ENCODE measurements around the gene MBNL2.

The MBNL2 gene

DNA sequence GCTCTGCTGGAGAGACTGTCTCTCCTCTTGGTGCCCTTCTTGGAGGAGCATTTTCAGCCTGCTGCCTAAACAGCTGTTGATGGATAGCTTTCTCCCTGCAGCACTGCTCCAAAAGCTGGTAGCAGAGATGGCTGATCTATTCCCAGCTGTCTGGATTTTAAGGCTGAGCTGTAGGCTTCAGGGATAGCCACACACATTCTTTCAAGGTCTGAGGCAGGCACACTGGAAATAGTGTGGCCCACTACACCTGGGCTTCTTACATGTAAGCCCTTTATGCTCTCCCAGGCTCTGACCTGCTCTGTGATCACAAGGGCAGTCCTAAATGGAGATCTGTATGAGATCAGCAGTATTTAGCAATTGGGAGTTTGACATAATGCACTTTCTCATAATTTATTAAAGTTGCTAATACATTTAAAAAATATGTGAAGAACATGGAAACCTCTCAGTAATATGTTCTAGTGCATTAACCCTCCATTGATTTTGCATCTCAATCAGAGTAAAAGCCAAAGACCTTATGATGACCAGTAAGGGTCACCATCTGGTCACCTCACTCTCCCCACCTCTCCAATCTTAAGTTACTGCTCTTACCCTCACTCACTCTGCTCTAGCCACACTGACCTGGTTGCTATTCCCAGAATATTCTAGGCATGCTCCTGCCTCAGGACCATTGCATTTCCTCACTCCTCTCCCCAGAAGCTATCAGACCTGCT lies 91.6 kb downstream of the MBNL2 start:
- Mint-ChIP-seq H3K36me3 (ENCODE audit: low read depth) (peaks cover 20% of the 10 kb centered on the region), H3K27ac (no peak overlapping the region), H3K9me3 (no peaks in the 10 kb centered on the region), H3K4me3 (no peak overlapping the region), H3K27me3 (ENCODE audit: low read depth) (no peaks in the 10 kb centered on the region), H3K4me1 (peaks cover 61% of the 10 kb centered on the region)
- TF ChIP-seq, protein P1, sequence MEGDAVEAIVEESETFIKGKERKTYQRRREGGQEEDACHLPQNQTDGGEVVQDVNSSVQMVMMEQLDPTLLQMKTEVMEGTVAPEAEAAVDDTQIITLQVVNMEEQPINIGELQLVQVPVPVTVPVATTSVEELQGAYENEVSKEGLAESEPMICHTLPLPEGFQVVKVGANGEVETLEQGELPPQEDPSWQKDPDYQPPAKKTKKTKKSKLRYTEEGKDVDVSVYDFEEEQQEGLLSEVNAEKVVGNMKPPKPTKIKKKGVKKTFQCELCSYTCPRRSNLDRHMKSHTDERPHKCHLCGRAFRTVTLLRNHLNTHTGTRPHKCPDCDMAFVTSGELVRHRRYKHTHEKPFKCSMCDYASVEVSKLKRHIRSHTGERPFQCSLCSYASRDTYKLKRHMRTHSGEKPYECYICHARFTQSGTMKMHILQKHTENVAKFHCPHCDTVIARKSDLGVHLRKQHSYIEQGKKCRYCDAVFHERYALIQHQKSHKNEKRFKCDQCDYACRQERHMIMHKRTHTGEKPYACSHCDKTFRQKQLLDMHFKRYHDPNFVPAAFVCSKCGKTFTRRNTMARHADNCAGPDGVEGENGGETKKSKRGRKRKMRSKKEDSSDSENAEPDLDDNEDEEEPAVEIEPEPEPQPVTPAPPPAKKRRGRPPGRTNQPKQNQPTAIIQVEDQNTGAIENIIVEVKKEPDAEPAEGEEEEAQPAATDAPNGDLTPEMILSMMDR (IDR thresholded peaks at IDR 0.05; ENCODE audit: unreplicated experiment in 3 of 3): no peak

DNA sequence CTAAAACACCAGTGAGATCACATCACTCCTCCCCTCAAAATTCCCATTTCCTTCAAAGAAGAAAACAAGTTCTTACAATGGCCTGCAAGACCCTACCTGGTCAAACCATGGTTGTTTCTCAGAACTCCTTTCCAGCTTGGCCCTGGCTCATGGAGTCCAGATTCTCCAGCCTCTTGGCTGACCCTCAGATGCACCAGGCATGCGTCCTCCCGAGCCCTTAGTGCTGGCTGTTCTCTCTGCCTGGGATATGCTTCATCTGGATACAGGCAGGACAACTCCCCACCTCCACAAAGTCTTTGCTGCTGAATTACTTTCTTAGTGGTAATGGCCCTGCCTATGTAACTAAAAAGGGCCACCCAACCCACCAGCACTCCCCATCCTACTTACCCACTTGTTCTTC lies 94.3 kb downstream of the MBNL2 start:
- peak overlapping the region in 1 of 3 experiments; percentile 3 for H3K27ac Mint-ChIP-seq
- TF ChIP-seq, protein P1 (IDR thresholded peaks at IDR 0.05; ENCODE audit: unreplicated experiment in 3 of 3): no peak
- no peaks in the 10 kb centered on the region for H3K9me3 Mint-ChIP-seq
- H3K4me1 Mint-ChIP-seq: peaks cover 57% of the 10 kb centered on the region
- H3K36me3 Mint-ChIP-seq (ENCODE audit: low read depth): peaks cover 9% of the 10 kb centered on the region
- H3K4me3 Mint-ChIP-seq: no peak overlapping the region
- H3K27me3 Mint-ChIP-seq (ENCODE audit: low read depth): no peaks in the 10 kb centered on the region

DNA sequence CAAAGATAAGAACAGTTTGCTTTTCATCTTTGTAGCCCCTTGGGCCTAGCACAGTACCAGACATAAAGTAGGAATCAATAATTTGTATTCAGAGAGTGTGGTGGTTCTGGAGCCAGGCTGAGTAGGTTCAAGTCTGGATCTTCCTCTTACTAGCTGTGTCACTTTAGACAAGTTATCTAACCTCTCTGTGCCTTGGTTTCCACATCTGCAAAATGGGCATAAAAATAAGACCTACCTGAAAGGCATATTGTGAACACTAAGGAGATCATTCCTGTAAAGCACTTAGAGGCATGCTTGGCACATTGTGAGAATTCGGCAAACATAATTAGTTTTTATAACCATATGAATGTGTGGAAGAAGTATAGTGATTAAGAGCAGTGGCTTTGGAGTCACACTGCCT lies 95.8 kb downstream of the MBNL2 start:
- Mint-ChIP-seq H3K27me3 (ENCODE audit: low read depth) (no peaks in the 10 kb centered on the region), H3K4me3 (no peak overlapping the region), H3K36me3 (ENCODE audit: low read depth) (peaks cover 5% of the 10 kb centered on the region), H3K27ac (no peak overlapping the region), H3K9me3 (no peaks in the 10 kb centered on the region), H3K4me1 (peaks cover 61% of the 10 kb centered on the region)
- TF ChIP-seq, protein P1 (IDR thresholded peaks at IDR 0.05; ENCODE audit: unreplicated experiment in 3 of 3): no peak

DNA sequence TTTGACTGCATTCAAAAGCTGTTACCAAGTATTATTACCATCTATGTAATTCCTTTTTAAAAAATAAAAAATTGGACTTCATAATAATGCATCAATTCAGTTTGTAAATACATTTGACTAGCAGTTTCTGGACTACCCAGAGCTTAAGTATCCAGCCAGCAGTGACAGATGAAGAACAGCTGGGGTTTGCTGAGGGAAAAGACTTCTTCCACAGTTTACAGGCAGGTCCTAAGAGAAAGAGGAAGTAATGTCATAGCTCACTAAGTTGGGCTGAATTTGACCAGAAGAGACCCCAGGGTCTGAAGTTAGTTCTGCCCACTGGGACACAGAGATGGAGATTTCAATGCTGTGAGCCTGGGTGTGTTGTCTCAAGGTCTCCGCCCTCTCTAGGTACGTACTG lies 96.4 kb downstream of the MBNL2 start:
- Mint-ChIP-seq H3K27ac (peak overlapping the region; percentile 46 to 88 (median 77)), H3K27me3 (ENCODE audit: low read depth) (no peaks in the 10 kb centered on the region), H3K36me3 (ENCODE audit: low read depth) (peaks cover 5% of the 10 kb centered on the region), H3K4me1 (peaks cover 56% of the 10 kb centered on the region), H3K9me3 (no peaks in the 10 kb centered on the region), H3K4me3 (peak overlapping the region in 1 of 3 experiments; percentile 13)
- TF ChIP-seq, protein P1 (IDR thresholded peaks at IDR 0.05; ENCODE audit: unreplicated experiment in 3 of 3): no peak

DNA sequence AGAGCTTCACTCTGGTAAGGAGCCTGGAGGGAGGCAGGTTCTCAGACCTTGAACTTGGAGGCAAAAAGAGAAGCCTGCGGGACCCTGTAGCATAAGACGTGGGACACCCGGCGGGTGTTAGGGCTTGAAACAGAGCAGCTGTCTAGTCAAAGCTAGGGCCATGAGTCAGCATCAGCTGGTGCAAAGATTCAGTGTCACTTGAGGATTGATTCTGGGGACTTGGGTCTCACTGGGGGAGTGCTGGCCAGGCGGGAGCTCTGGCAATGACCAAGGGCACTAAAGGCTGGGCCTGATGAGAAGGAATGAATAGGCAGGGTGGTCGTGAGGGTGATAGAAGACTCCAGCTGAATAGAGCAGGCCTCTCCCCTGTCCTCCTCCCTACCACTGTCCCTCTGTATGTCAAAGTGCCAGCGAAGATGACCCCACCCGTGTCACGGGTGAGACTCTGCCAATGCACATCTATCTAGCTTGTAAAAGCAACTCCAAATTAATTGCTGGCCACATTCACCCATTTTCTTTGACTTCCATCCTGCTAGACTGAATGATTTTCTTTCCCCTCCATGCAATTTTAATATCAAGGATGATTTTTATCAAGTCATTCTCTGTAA lies 97.1 kb downstream of the MBNL2 start:
- H3K4me1 Mint-ChIP-seq: peaks cover 52% of the 10 kb centered on the region
- peak overlapping the region; percentile 46 to 88 (median 77) for H3K27ac Mint-ChIP-seq
- H3K36me3 Mint-ChIP-seq (ENCODE audit: low read depth): peaks cover 2% of the 10 kb centered on the region
- TF ChIP-seq, protein P1 (IDR thresholded peaks at IDR 0.05; ENCODE audit: unreplicated experiment in 3 of 3): no peak
- H3K9me3 Mint-ChIP-seq: no peaks in the 10 kb centered on the region
- no peaks in the 10 kb centered on the region for H3K27me3 Mint-ChIP-seq (ENCODE audit: low read depth)
- H3K4me3 Mint-ChIP-seq: no peak overlapping the region

DNA sequence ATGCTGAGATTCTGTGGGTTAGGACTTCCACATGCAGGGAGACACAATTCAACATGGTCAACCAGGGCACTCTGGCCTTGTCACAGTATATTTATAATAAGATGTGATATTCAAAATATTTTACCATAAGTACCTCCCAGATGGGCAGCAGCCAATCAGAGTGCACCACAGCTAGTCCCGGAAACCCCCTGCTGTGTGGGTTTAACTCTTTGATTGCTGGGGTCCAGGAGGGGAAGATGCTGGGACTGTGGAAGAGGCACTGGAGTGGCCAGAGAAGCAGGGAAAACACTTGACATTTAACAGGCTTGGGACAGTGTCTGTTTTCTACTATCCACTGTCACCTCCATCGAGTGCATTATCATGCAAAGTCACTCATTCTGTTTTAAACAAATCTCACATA lies 99.0 kb downstream of the MBNL2 start:
- H3K27ac Mint-ChIP-seq: no peak overlapping the region
- TF ChIP-seq, protein P1 (IDR thresholded peaks at IDR 0.05; ENCODE audit: unreplicated experiment in 3 of 3): no peak
- H3K4me3 Mint-ChIP-seq: no peak overlapping the region
- H3K36me3 Mint-ChIP-seq (ENCODE audit: low read depth): no peaks in the 10 kb centered on the region
- no peaks in the 10 kb centered on the region for H3K9me3 Mint-ChIP-seq
- no peaks in the 10 kb centered on the region for H3K27me3 Mint-ChIP-seq (ENCODE audit: low read depth)
- peaks cover 42% of the 10 kb centered on the region for H3K4me1 Mint-ChIP-seq

All from nephron (organoid).